ENCODE data around the gene VAV2.

- TF ChIP-seq, protein P1, sequence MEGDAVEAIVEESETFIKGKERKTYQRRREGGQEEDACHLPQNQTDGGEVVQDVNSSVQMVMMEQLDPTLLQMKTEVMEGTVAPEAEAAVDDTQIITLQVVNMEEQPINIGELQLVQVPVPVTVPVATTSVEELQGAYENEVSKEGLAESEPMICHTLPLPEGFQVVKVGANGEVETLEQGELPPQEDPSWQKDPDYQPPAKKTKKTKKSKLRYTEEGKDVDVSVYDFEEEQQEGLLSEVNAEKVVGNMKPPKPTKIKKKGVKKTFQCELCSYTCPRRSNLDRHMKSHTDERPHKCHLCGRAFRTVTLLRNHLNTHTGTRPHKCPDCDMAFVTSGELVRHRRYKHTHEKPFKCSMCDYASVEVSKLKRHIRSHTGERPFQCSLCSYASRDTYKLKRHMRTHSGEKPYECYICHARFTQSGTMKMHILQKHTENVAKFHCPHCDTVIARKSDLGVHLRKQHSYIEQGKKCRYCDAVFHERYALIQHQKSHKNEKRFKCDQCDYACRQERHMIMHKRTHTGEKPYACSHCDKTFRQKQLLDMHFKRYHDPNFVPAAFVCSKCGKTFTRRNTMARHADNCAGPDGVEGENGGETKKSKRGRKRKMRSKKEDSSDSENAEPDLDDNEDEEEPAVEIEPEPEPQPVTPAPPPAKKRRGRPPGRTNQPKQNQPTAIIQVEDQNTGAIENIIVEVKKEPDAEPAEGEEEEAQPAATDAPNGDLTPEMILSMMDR (conservative IDR thresholded peaks at IDR 0.05) = no peak
- TF ChIP-seq ZFX (IDR thresholded peaks at IDR 0.05) = no peak
Measured at GRCh38 chr9:133864011-133864410, 128.1 kb downstream of the VAV2 start.

Measured in C4-2B (cell line).